Activated CD8-positive, alpha-beta memory T cell treated with anti-CD3 and anti-CD28 coated beads for 1 hour (primary cell): ENCODE measurements around the gene NXPH1.

ENCODE experiments used
- DNase-seq, 2 donors: peaks; one replicate each; pipeline ENCODE4 v3.0.0-alpha.2; 2020; ENCODE audit warnings: low read depth in 1 of 2; ENCODE audit errors: extremely low read depth in 1 of 2

NXPH1 gene

DNA sequence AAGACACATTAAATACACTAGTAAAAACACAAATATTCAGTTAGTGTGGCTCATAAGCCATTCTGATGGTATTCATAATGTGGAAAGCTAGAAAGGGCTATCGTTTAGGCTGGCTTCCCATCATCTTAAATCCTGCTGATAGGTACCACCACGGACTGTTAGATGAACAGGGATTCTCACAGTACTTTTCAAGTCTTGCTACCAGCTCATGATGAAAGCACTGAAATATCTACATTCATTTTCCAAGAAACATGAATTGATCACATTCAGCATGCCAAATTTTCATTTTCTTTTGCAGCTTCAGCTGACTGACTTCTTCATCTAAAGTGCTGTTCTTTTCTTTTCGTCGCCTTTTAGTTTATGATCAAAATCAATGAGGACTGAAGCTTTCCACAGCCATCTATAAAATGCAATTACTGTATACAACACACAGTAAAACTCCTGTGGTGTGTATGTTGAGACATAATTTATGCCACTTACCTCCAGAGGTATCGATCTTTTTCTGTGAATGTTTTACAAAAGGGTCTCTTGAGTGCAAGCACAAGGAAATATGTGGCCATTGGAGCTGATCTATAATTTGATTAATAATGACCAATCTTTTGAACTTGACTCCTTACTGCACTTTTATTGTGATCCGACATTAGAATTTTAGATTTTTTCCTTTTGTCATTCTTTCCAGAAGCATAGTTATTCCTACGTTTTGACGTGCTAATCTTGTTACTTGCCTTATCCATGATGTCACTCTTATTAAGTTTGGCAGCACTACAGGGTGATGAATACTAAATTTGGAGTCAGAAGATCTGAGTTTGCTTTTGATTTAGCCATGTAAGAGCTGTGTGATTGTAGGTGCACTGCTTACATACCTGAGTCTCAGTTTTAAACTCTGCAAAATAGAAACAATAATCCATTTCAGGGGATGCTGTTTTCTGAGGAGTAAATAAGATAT lies 58.4 kb downstream of the NXPH1 start:
- DNase-seq: no peak

DNA sequence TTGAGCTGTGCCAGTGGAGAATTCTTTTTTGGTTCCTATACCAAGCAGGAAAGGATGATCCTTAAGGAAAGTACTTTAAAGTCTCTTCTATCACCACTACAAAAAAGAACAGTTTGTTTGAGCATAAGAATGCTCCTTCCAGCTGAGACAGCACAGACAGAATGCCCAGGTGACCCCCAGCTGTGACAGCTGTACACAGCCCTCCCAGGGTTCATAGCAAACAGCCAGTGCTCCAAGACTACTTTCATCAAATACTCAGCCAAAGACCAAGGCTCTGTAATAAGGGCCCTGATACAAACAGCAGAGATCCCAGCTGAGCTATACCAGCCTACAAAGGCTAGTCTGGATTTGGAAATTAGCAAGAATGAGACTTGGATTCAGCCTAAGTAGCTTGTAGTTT lies 65.7 kb downstream of the NXPH1 start:
- DNase-seq: no peak

GRCh38 chr7:8500286-8500685 lies 66.9 kb downstream of the NXPH1 start:
- DNase-seq: no peak

DNA sequence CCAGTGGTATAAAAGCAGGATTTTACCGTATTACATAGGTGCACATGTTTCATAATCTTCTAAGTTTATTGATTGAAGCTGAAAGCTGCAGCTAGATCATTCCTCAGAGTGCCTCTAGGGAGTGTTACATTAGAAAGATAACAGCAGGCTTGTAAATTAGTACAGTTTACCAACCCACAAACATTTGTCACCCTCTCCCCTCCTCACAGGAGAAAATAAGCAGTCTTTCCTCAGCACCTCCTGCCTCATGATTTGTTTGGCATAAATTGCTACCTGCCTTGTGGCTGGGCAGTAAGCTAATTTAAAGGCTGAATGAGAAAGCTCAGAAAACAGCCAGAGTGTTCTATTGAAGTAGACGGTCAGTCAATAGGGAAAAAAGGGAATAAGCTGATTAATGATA lies 74.2 kb downstream of the NXPH1 start:
- DNase-seq: no peak

GRCh38 chr7:8509621-8510020 lies 76.2 kb downstream of the NXPH1 start:
- no peak for DNase-seq

DNA sequence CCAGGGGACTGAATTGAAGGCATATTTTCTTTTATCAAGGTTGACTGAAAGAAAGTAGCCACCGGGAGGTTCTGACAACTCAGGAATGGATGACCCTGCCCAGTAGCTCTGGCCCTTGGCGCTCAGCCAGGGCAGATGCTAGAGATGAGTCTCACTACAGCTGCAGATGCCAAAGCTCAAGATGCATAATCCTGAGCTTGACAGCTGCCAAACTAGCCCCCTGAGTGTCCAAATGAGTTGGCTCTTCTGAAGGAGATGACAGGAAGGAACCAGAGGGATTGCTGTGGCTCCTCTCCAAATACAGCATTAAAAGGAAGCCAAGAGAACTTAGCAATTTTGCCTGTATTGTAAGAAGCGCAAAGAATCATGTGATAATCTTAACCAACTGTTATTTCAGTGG lies 78.4 kb downstream of the NXPH1 start:
- no peak for DNase-seq

GRCh38 chr7:8514781-8515519 lies 81.5 kb downstream of the NXPH1 start:
- DNase-seq: no peak

DNA sequence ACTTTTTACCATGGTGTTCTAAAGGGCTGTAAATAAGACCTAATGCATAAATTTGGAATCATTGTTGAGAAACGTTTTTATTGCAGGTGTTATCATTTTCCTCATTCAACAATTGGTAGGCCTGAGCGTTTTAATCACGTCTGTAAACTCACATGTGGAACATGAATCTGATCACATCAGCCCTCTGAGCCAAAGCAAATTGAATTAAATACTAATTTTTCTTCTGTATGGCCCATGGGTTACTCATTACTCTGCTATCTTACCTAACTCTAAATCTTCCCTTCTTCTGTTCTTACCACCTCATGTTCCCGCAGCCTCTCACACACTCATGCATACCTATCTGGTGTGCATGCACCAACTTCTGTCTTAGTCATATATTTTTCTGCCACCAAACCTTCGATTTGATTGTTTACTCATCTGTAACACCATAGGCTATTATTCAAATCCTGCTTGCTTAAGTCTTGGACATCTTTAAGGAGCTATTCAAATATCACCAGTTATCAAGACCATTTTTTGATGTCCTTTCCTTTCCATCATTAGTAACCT lies 82.3 kb downstream of the NXPH1 start:
- DNase-seq: no peak

- DNase-seq: no peak
These were observed 83.6 kb downstream of the NXPH1 start for GRCh38 chr7:8516976-8517375.

GRCh38 chr7:8528311-8528710 lies 94.9 kb downstream of the NXPH1 start:
- no peak for DNase-seq

DNA sequence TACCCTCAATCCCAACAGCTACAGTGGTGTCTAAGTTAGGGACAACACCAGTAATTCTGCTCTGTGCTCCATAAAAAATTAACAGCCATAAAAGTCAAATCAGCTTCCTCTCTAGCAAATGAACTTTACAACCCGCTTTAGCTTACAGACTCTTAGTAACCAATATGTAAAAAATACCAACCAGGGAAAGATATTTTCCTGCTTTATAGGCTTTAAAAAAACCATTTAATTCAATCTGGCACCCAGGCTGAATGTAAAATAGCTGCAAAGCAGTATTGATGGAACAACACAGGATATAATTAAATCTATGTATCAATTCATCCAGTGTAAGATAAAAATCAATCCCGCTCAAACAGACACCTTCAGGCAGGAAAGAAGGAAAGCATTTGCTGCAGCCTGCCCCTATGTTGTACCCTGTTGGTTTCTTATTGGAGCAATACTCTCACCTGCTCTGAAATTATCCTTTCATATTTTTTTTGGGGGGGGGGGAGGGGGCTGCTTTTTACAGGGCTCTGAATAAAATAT lies 98.6 kb downstream of the NXPH1 start:
- no peak for DNase-seq

- DNase-seq: no peak
These were observed 103.0 kb downstream of the NXPH1 start for GRCh38 chr7:8536431-8536830.

DNA sequence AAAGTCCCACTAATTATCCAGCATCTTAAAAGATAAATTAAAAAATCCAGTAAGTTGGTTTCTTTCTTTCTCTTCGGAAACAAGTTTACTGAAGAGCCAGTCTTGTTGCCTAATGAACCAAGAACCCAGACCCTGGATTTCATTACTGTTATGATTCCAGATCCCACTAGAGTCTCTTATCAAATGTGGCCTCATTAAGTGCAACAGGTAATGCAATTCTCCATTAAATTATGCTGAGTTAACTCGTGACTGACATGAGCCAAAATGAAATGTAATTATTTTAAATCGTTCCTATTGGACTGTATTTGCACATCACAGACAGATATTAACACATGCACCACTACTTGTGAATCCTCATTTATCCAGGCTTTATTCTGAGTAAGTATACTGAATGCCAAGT lies 115.6 kb downstream of the NXPH1 start:
- no peak for DNase-seq

DNA sequence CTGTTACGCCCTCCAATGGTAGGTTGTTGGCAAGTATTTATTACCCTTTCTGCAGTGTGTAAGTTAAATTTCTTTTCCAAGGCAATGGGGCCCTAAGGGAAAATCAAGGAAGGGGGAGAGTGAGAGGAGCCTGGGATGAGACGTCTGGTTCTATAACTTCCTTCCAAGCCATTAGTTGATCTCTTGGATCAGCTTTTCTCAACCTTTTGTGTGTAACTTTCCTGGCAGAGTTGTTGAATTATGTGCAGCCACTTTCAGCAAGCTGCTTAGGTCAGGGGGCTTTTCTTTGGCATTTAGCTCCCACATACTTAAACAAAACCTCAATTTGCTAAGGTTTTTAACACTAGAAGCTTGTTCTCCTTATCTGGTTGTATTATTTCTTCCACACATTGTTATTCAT lies 127.1 kb downstream of the NXPH1 start:
- no peak for DNase-seq

DNA sequence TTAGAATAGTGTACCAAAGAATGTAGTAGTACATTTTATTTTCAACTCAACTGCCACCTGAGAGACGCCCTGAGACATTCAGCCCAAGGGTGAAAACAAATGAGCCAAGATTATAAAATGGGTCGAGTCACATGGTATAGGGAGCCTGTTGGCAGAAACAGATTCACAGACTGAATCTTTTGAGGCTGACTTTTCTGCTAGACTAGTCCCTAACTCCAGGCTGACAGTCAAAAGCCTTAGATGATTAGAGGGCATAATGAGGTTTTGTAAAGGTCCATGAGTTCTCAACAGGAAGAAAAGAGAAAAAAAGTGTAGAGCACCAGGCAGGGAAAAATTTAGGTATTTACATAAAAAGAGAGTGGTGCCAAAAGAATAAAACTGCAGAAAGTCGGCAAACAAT lies 128.0 kb downstream of the NXPH1 start:
- DNase-seq: no peak

DNA sequence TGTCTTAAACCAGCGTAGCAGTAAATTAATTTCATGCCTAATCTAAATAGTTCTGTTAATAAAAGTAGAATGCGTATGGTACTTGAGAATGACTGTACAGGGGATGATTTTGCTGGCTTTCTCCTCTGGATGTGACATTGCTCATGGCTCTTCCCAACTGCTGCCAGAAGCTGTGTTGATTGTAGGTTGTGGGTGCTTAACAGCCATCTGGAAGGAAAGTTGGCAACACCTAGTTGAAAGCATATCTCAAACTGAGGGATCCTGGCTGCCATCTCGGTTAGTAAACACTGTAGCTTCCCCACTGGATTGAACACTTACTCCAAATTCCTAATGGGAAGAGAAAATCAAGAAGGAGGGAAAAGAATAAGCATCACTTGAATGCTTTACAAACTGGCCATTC lies 130.9 kb downstream of the NXPH1 start:
- DNase-seq: no peak

GRCh38 chr7:8566016-8566415 lies 132.6 kb downstream of the NXPH1 start:
- DNase-seq: no peak

DNA sequence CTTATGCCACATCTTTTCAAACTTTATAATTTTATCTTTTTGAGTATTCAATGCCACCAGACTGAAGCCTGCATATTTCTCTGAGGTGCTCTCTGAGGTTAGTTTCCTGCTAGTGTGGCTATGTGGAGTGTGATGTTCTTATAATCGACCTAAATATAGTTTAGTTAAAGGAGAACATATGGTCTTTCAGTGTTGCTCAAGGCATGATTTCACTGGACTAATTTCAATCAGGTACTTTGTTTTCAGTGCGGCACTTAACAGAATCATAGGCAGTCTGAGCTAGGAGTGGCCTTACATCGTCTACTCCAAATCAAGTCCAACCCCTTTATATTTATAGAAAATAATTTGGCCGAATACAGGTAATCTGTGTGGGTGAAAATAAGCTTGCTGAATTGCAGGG lies 134.2 kb downstream of the NXPH1 start:
- no peak for DNase-seq

- no peak for DNase-seq
These were observed 146.3 kb downstream of the NXPH1 start for GRCh38 chr7:8579661-8580194.

- no peak for DNase-seq
These were observed 148.4 kb downstream of the NXPH1 start for GRCh38 chr7:8581842-8582241.

- DNase-seq: no peak
These were observed 149.3 kb downstream of the NXPH1 start for GRCh38 chr7:8582728-8583127.
